T-helper 9 cell (primary cell): ENCODE measurements around the gene CCL1.

Experiments
- DNase-seq: peaks from one replicate; pipeline ENCODE4 v3.0.0-alpha.2; 2020
- total RNA-seq, 2 donors: gene quantifications; one replicate each; lab custom pipeline; 2026; lab: John Stamatoyannopoulos, UW

CCL1 gene
- 0 reads per million in 2 donors for total RNA-seq

- DNase-seq: no peak
These were observed at the start of gene CCL1 for GRCh38 chr17:34363183-34363661. TSS of gene CCL1 (minus strand) at chr17:34363233. CDS start at chr17:34363161, 72 bp downstream.

- DNase-seq: no peak
These were observed 49.5 kb upstream of the CCL1 start for GRCh38 chr17:34412534-34412933.

GRCh38 chr17:34411646-34412421 lies 48.8 kb upstream of the CCL1 start:
- DNase-seq: no peak

GRCh38 chr17:34409352-34409751 lies 46.3 kb upstream of the CCL1 start:
- DNase-seq: no peak

GRCh38 chr17:34408439-34408838 lies 45.4 kb upstream of the CCL1 start:
- no peak for DNase-seq

- DNase-seq: no peak
These were observed 43.2 kb upstream of the CCL1 start for GRCh38 chr17:34406226-34406625.

- DNase-seq: no peak
These were observed 40.0 kb upstream of the CCL1 start for GRCh38 chr17:34403006-34403405.

- DNase-seq: no peak
These were observed 38.1 kb upstream of the CCL1 start for GRCh38 chr17:34401165-34401564.

GRCh38 chr17:34400301-34400931 lies 37.4 kb upstream of the CCL1 start:
- DNase-seq: no peak

GRCh38 chr17:34399725-34400124 lies 36.7 kb upstream of the CCL1 start:
- DNase-seq: no peak

GRCh38 chr17:34398990-34399389 lies 36.0 kb upstream of the CCL1 start:
- DNase-seq: no peak

GRCh38 chr17:34397265-34397664 lies 34.2 kb upstream of the CCL1 start:
- DNase-seq: no peak

- DNase-seq: no peak
These were observed 30.4 kb upstream of the CCL1 start for GRCh38 chr17:34393401-34393800.

GRCh38 chr17:34391241-34391640 lies 28.2 kb upstream of the CCL1 start:
- no peak for DNase-seq

GRCh38 chr17:34390649-34391048 lies 27.6 kb upstream of the CCL1 start:
- DNase-seq: no peak

- DNase-seq: no peak
These were observed 26.2 kb upstream of the CCL1 start for GRCh38 chr17:34389126-34389750.

GRCh38 chr17:34387566-34387965 lies 24.5 kb upstream of the CCL1 start:
- no peak for DNase-seq

- DNase-seq: no peak
These were observed 23.9 kb upstream of the CCL1 start for GRCh38 chr17:34386697-34387550.

GRCh38 chr17:34386343-34386696 lies 23.3 kb upstream of the CCL1 start:
- no peak for DNase-seq

GRCh38 chr17:34384822-34385605 lies 22.0 kb upstream of the CCL1 start:
- no peak for DNase-seq

GRCh38 chr17:34384271-34384670 lies 21.2 kb upstream of the CCL1 start:
- DNase-seq: no peak

- no peak for DNase-seq
These were observed 20.2 kb upstream of the CCL1 start for GRCh38 chr17:34383216-34383615.
